Activated CD4-positive, alpha-beta T cell treated with anti-CD3 and anti-CD28 coated beads, Interleukin-2, amount 50 U/mL, for 16 hours (primary cell): ENCODE results near the gene FGD4.

ENCODE experiments used
- DNase-seq: peaks from one replicate; pipeline ENCODE4 v3.0.0-alpha.2; 2020

Gene FGD4

DNA sequence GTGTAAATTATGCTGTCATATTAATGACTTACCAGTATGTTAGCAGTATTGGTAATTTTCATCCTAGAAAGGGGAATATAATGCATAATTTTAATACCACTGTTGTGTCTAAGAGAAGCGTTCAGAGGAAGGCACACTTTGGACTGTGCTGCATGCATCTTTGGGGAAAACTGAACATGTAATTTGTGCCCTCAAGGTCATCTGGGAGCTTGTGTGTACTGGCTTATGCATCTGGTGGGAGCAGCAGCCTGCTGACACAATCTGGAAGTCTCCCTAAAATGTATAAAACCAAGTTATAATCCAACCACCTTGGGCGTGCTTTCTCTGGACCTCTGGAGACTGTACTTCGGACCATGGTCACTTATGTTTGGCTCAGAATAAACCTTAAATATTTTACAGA is 14.1 kb downstream of the FGD4 start:
- DNase-seq = no peak

DNA sequence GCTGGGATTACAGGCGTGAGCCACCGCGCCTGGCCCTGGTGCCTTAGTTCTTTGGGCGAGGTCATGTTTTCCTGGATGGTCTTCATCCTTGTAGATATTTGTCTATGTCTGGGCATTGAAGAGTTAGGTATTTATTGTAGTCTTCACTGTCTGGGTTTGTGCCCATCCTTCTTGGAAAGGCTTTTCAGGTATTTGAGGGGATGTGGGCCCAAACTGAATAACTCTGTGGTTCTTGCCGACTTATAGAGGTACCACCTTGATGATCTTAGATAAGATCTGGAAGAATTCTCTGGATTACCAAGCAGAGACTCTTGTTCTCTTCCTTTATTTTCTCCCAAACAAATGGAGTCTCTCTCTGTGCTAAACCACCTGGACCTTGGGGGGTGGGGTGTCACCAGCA is 18.9 kb downstream of the FGD4 start:
- no peak for DNase-seq

DNA sequence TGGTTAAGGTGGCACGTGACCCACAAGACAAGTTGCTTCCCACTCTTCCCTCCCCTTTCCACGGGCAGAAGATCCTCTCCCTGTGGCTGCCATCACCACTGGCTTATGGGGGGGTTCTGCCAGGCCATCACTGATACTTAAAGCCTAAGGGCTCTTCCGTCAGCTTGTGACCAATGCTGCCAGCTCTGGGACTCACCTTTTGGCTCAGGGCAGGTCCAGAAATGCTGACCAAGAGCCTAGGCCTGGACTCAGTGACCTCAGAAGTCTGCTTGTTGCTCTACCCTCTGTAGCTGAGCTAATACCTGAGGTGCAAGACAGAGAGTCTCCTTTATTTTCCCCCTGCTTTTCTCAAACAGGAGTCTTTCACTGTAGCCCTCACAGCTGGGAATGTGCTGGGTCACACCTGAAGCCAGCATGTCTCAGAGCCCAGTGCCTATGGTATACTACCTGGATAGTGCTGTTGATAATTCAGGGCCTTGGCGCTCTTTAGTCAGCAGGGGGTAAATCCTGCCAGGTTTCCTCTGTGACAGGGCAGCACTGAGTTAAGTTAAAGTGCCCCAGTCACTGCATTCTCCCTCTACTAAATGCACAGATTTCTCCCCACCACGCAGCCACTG is 19.7 kb downstream of the FGD4 start:
- DNase-seq = no peak

DNA sequence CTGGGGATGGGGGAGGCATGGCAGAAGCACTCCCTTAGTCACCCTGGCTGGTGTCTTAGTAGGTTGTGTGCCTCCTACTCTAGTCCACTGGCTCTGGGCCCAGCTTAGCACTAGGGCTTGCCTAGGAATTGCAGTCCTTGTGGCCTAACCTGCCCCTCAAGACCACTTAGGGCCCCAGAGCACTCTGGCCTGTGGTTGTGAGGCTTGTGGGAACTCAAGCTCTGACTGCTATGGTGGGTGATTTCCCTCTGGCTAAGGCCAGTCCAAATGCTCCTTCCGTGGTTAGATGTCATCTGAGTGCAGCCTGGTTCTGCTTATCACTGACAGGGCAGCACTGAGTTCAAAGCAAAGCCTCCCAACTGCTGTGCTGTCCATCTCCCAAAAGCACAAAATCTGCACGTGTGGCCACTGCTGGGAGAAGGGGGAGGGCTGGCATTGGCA is 20.2 kb downstream of the FGD4 start:
- DNase-seq = no peak

DNA sequence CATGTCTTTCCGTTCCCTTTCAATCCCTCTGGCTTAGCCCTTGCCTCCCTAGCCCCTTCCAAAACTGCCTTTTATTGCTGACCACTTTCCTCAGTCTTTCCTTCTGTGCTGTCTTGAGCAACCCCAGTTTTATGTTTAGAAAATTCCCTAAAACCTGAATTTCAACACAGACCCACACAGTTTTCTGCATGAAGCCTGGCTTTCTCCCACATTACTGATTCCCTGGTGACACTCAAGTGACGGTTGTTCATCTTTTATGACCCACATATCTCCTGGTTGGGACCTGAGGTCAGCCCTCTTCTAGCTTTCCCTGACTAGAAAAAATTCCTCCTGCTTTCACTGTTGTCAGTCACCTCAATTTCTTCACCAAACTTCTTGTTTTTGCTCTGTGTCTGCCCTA is 21.0 kb downstream of the FGD4 start:
- no peak for DNase-seq

DNA sequence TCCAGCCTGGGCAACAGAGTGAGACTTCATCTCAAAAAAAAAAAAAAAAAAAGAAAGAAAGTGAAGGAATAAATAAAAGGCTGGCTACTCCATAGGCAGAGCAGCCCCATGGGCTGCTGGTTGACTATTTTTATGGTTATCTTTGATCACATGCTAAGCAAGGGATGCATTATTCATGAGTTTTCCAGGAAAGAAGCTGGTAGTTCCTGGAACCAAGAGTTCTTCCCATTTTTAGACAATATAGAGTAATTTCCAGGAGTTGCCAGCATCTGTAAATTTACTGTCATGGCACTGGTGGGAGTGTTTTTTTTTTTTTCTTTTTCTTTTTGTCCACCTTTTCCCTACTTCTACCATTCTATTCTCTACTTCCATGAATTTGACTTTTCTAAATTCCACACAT is 24.2 kb downstream of the FGD4 start:
- DNase-seq = no peak

DNA sequence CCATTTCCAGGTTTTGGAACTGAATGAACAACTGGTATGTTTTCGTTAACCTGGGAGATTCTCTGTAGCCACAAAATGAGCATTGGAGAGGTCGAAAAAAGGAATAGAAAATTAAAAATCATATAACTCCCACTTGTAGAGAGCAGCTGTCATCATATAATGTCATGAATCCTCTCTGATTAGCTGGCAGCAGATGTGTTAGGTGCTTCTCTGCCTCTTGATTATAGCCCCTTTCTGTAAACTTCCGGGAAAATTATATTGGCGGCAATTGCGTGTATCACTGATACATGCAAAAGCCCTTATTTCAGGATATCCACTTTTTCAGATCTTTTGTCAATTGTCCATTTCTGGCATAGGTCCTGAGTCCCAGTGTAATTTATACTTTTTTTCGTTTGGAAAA is 31.7 kb downstream of the FGD4 start:
- DNase-seq = no peak

DNA sequence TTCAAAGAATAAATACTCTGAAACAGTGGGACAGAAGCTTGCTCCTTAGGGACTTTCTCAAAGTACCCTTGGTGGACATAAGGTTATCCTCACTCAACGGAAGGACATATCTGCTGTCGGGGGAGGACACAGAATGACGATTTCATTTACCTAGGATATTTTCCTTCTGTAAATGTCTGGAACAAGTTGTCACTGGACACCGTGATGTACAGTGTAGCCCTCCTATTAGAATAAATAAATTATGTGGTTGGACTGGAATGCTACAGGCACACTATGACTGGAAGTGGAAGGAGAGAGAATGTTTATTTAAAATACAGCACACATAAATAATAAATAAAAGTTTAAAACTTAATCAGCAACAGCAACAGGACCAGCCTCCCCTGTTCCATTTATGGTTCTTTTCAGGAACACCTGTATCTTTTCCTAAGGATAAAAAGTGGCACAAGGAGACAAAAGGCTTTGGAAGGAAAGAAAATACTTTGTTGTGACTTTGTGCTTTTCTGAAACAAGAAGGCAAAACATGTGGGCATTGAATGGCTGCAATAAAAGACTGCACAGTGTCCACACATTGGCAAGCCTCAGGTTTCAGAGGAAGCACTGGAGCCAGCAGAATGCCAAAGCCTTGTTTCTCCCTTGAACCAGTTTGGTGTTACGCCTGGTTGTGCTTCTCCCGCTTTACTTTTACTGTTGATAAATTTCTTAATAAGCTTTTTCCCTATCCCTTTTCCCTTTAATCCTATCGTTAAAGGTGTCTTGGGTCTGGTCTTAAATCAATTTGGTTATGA is 36.8 kb downstream of the FGD4 start:
- no peak for DNase-seq

DNA sequence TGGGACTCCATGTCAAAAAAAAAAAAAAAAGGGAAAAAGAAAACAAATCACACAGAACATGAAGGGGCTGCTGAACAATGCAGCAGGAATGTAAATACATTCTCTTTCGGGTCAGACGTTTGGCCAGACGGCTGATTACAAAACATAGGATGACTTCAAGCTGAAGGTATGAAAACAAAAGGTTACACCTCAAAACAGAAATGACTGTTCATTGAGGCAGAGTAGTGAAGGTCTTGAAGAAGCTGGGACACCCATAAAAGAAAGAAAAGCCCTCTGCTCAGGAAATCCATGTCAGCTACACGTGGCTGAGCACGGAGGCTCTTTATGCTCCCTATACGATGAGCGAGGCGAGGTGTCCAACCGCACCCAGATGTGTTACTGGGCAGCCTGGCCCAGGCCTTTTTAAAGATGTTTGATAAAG is 37.7 kb downstream of the FGD4 start:
- DNase-seq = no peak

DNA sequence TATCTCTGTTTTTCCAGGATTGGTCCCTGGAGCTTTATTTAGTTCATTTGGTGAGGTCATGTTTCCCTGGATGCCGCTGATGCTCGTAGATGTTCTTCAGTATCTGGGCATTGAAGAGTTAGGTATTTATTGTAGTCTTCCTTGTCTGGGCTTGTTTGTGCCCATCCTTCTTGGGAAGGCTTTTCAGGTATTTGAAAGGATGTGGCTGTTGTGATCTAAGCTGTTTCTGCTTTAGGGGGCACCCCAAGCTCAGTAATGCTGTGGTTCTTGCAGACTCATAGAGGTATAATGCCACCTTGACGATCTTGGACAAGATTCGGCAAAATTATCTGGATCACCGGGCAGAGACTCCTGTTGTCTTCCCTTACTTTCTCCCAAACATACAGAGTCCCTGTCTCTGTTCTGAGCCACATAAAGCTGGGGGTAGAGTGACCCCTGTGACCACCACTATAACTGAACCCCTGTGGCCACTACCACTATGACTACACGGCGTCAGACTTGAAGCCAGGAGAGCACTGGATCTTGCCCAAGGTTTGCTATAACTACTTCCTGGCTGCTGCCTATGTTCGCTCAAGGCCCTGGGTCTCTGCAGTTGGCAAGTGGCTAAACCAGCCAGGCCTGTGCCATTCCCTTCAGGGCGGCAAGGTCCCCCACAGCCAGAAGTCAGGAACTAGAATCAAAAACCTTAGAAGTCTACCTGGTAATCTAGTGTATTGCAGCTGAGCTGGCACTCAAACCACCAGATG is 40.9 kb downstream of the FGD4 start:
- no peak for DNase-seq

DNA sequence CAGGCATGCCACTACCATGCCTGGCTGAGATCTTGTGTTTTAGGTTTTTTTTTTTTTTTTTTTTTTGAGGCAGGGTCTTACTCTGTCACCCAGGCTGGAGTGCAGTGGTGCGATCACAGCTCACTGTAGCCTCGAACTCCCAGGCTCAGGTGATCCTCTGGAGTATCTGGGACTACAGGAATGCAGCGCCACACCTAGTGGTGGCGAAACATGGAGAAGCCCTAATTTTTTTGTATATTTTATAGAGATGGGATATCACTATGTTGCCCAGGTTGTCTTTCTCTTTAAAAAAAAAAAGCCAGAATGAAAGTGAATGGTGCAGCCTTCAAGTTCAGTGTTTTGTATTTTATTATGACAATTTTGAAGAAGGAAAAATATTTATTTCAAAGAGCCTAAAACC is 44.1 kb downstream of the FGD4 start:
- DNase-seq = no peak

DNA sequence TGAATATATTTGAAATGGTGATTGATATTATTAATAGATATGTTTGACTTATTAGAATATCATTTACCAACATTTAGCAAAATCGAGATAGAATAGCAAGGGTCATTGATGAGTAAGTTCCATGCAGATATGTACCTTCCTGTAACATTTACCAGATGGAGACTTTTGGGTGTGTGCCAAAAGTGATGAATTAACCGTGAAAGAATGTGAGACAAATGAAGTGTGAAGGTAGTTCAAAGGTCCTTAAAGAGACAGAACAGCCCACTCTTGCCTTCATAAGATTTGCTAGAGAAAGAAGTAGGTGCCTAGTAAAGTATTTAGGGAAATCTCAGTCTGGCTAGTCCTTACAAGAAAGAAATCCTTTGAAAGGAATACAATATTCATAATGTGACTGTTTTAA is 45.5 kb downstream of the FGD4 start:
- no peak for DNase-seq

DNA sequence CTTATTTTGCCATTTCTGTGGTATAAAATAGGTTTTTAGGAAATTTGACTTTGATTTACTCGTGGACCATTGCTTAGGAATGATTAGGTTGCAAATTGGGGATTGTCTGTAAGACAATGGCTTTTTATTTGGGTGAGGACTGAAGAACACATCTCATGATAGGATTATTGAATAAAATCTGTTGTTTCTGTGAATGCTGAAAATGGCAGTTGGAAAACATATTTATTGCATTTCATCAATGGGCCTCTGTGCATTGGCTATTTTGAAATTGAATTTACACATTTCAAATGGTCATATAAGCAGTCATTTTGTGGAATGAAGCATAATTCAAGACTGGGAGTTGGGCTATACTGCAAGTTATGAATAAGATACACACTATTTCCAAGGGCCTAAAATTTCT is 46.0 kb downstream of the FGD4 start:
- DNase-seq = no peak

DNA sequence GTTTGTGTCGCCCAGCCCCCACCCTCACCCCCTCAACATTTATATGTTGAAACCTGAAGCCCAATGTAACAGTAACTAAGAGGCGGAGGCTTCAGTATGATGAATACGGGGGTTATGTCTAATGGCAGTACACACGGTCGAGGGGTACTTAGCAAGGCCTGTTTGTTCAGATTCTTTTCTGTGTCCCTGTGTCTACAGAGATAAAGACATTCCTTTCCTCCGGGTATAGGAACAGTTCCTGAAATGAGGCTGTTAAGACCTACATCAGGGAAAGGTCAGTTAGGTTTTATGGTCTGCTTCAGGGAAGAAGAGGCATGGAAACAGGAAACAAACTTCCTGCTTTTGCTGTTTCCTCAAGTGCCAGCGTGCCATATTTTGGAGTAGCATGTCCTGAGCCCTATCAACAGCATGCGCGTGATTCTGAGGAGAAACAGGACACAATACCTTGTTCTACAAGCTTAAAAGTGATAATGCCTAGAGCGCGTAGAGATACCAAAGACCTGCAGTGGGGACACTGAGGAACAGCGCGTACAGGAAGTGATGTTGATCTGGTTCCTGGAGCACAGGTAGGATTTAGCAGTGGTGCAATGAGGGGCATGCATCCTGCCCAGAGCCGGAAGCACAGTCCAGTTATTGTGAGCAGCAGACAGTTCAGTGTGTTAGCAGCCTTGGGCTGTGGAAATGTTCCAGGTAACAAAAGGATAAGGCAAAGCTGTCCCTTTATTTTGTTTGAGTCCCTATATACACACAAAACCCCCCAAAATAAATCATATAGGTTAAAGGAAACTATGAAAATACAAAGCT is 47.2 kb downstream of the FGD4 start:
- DNase-seq = no peak

DNA sequence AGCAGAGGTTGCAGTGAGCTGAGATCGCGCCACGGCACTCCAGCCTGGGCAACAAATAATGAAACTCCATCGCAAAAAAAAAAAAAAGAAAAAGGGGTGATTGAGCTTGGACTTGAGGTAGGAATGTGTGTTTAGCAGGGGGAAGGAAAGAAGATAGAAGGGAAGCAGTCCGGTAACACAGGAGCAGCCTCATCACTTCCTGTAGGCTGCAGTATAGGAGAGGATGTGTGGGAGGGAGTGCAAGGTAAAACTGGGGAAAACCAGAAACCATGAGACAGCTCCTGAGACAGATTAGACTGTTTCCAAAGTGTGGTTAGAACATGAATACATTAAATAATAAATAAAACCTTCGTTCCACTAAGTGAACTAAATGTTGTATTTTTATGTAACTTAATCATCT is 49.2 kb downstream of the FGD4 start:
- no peak for DNase-seq

DNA sequence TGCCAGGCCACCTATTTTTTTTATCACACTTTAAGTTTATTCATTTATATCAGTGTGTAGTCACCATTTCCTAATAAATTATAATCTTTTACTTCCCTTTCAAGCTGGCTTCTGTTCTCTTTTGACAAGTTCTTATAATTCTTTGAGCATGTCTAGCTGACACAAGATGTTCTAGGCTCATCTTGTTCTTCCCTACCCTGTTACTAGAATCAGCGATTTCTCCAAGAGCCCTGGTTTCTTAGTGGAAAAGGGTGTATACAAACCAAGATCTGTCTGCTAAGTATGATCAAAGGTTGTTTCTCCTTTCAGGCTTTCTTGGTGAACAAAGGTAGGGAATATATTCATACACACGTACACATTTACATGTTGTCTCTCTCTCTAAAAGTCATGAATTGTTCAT is 51.0 kb downstream of the FGD4 start:
- DNase-seq = no peak

DNA sequence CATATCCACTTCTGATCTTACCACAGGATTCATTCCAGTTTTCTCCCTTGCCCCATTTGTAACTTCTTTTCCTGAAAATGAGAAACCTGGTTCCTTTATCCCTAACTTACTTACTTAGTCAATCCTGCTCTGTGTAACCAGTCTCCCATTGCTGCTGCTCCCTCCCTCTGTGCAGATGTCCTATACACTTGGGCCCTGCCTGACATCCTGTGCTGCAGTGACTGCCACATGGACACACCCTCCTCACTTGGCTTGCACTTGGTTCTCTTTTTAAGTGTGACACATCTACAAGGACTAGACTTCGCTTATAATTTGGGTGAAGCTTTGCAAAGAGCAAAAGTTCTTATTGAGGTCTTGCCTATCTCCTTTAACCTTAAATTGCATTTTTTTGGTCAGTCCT is 51.4 kb downstream of the FGD4 start:
- DNase-seq = no peak

DNA sequence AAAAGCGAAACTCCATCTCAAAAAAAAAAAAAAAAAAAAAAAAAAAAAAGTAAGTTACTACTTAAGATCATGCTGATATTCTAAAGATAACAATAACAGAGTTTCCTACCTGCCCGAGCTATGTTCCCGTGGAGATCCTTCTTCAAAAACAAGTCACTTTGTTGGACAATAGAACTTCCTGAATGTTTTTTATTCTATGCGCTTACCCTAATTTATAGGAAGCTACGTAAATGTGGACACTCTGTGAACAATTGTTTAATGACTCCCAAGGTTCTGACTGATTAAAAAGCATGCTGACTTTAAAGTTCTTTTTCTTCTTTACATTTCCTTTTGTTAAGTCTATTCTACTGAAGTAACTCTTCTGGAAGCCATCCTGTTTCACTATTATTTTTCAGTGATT is 52.5 kb downstream of the FGD4 start:
- no peak for DNase-seq

DNA sequence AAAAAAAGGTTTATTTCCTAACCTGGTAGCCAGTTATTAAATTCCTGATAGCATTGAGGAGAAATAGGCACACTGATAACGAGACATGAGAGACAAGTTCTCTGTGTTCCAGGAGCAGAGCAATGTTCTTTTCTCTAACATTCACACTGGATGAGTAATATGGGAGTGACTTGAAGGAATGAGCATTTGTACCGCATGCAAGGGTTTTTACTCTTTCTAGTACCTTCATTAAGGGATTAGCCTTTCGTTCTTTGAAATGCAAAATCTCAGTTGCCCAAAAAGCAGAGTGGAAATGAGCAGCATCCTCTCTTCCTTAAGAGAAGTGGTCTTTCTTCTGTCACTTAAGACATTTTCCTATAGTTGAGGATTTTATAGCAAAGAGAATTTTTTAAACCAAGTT is 54.7 kb downstream of the FGD4 start:
- DNase-seq = no peak

DNA sequence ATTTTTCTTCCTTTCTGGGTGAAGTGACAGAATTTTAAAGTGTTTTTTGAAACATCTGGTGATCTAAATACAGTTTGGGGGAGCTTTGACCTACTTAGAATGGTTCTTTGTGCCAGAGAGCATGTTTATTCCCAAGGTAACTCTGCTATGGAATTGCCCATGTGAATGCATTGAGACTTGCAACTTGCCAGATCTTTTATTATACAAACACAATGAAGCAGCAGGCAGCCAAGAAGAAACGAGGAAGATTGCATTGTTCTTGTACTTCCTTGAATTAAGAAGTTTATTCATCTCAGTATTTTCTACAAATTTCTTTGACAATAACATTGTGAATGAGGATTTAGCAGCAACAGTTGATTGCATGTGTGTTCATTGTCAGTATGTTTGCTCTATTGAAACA is 55.5 kb downstream of the FGD4 start:
- no peak for DNase-seq

DNA sequence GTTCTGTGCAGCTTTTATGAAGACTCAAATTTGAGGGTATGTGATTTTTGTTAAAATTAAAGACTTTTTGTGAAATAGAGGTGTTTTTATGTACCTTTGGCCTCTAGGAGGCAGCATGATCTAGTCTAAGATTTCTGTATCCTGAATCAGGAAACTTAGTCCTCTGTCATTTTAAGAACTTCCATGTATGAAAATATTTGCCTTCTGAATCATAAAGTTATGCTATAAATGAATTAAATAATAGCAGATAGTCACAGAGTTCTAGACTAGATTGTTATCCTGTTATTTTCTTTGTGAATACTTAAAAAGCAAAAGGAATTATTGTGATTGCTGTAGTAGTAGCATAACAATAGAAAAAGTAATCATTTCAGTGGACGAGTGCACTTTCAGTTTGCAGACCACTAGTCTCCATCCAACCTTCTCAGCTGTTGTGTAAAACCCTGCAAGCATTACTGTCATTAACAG is 56.3 kb downstream of the FGD4 start:
- DNase-seq = peak; percentile 47

DNA sequence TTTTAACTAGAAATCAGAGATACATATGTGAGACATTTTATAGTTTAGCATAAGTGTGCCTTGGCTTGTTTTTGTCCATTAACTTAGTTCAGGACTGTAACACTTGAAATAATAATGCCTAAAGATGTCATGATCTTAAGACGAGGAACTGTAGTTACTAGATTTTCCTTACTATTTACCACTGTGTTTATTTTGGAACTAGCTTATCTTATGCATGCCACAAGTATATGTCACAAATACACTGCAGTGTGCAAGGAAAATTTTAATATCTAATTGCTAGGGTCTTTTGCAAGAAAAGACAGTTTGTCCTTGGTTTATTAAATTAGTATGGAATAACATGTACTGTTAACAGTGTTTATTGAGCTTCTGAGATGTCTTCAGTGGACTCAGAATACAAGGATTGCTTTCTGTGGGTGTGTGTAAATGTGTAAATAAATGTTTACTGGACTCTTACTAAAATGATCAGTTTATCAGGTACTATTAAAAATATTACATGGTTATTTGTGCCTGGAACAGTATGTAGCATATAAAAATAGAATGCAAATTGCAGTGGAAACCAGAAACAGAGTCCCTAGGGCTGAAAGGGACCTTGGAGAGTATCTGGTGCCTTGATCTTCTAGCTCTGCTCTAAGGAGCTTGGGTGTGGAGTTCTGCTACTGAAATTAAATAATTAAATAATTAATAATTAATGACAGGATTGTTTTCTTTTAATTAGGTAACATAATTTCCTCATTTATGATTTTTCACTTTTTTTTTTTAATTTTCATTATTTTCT is 58.1 kb downstream of the FGD4 start:
- DNase-seq = no peak
